Measurements from ENCODE around the gene AGPAT3.

Gene AGPAT3

DNA sequence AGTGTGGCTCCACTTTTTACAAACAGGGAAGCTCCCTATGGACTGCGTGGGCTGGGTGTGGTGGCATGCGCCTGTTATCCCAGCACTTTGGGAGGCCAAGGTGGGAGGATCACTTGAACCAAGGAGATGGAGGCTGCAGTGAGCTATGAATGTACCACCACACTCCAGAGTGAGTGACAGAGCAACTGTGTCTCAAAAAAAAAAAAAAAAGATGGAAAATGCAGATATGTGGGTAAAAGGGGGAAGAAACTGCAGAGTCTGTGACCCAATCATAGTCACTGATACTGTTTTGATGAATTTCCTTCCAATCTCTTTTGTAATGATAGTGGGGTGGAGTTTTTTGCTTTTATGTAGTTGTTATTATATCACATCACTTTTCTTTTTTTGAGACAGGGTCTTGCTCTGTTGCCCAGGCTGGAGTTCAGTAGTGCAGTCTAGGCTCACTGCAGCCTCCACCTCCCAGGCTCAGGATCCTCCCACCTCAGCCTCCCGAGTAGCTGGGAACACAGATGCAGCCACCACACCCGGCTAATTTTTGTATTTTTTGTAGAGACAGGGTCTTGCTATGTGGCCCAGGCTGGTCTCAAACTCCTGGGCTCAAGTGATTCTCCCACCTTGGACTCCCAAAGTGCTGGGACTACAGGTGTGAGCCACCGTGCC, 138.4 kb downstream of the AGPAT3 start:
- DNase-seq: no peak

- no peak for DNase-seq
These were observed 140.0 kb downstream of the AGPAT3 start for GRCh38 chr21:44005071-44005470.

GRCh38 chr21:44005593-44005992, 140.6 kb downstream of the AGPAT3 start:
- DNase-seq: no peak

GRCh38 chr21:44006017-44006619, 141.1 kb downstream of the AGPAT3 start:
- DNase-seq: no peak

DNA sequence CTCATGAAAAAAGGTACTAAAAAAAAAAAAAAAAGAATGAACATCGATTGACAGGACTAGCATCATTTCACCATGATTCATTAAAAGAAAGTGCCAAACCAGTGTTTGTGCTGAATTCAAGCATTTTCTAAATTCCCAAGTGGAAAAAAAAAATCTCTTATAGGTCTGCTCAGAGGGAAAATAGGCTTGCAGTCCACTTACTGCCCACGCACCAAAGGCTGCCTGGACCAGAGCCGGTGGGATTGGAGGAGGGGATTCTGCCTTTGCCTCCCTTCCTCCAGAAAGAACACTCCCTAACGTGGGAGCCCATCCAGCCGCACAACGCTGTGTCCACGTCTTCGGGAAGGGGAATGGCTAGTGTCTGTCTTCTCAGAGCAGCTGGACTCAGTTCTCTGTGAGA, 141.6 kb downstream of the AGPAT3 start:
- DNase-seq: no peak

DNA sequence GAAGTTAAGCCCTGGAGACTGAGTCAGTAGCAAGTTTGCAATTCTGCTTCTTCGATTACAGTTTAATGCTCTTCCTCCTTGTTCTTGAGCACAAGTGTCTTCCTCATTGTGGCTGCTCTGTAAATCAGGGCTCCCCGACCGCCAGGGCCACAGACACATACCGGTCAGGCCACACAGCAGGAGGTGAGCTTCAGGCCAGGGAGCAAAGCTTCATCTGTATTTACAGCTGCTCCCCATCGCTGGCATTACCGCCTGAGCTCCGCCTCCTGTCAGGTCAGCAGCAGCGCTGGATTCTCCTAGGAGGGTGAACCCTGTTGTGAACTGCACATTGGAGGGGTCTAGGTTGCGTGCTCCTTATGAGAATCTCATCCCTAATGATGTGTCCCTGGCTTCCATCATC, 145.4 kb downstream of the AGPAT3 start:
- DNase-seq: no peak

DNA sequence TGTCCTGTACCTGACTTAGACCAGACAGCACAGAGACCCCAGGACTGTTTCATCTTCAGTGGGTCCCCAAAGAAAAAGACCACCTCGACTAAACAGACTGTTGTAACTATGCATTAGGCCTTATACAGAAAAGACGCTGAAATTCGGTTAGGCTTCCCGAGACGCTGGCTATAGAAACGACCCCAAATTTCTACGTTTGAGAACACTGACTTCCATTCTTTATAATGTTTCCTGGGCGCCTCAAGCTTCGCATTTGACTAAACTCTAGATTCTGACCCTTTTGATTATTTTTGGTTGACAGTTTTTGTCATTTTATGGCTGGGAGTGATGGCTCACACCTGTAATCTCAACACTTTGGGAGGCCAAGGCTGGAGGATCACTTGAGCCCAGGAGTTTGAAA, 146.1 kb downstream of the AGPAT3 start:
- DNase-seq: no peak

DNA sequence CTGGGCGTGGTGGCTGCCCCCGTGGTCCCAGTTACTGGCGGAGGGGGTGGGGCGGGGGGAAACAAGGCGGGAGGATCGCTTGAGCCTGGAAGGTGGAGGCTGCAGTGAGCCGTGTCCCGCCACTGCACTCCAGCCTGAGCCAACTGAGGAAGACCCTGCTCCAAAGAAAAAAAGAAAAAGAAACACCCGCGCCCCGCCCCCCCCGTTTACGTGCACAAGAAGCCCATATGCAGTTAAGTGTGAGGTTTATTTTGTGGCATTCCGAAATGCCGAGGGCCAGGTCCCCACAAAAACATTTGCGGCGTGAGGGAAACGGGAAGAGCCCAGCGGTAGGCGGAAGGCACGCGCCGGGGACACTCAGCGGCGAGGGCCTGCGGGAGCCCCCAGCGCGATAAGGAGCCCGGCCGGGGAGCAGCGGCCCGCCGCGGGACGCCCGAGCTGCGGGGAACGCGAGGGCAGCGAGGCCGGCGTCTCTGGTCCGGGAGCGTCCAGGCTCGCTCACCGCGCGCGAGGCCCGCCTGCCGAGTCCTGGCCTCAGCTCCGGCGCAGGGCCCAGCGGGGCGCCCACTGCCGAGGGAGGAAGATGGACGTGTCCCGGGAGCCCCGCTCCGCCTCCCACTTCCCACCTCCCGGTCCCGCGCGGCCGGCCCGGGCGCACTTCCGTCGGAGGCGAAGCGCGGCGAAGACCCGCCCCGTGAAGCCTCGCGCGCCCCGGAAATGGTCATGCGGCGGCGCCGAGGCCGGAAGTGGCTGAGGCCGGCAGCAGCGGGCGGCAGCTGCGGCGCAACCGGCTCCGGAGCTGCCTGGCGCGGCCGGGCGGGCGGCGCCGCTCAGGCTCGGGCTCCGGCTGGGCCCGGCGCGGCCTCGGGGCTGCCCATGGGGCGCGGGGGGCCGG, 146.8 kb downstream of the AGPAT3 start, which contains the start of gene TRAPPC10:
TRAPPC10 (plus strand) TSS at position 731 of the 895 bp plus-strand sequence. CDS start 185 bp downstream, outside the sequence.
- peak; percentile 82 for DNase-seq

- DNase-seq: peak; percentile 83
These were observed 147.7 kb downstream of the AGPAT3 start for GRCh38 chr21:44012474-44013379.

DNA sequence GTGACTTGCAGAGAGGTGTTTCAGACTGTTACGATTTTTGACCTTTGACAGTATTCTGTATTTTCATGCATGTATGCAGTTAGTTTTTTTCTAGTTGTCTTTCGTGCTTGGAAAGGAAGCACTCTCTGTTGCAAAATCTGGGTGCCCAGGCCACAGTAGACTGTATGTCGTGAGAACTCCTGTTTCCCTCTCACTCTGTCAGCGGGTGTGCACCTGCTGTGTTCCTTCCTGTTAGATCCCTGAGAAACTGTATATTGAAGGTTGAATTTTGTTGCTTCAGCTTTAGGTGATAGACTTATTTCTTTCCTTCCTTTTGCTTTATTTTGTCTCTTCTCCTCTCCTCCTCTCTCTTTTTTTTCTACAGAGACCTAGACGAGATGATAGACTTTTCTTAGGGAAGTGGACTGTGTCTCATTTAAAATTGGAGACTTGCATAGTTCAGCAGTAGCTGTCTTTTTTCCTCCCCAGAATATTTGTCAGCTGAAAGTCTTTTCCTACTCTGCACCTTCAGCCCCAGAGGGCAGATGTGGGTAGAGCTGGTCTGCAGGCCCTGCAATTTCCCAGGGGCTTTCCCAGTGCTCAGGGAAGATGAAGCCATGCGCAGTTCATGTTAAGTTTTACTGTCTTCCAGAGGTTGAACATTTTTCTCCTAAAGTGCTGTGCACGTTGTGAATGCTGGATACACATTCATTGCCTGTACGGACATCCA, 148.5 kb downstream of the AGPAT3 start:
- DNase-seq: peak; percentile 42

DNA sequence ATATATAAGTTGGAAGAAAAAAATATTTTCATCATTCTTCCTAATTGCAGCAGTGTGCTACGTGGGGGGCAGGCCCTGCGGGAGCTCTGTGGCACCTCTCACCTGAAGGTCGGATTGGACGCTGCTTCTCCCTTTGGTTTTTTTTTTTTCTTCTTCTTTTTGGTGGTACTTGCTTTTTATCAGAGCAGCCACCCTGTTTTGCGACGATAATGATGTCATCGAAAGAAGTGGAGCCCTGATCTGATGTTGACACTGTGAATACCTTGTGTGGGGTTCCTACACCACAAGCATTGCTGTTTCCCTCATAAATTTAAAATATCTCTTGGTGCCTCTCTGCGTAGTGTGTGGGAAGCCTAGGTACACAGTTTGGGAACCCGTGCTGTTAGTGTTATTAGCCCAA, 152.6 kb downstream of the AGPAT3 start:
- DNase-seq: no peak

DNA sequence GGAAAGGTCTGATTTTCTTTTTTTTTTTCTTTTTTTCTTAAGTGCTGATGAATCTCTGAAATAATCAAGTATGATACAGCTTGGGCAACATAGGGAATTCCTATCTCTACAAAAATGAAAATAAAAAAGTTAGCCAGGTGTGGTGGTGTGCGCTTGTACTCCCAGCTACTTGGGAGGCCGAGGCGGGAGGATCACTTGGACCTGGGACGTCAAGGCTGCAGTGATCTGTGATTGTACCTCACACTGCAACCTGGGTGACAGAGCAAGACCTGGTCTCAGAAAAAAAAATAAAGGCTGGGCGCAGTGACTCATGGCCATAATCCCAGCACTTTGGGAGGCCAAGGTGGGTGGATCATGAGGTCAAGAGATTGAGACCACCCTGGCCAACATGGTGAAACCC, 153.1 kb downstream of the AGPAT3 start:
- DNase-seq: no peak

DNA sequence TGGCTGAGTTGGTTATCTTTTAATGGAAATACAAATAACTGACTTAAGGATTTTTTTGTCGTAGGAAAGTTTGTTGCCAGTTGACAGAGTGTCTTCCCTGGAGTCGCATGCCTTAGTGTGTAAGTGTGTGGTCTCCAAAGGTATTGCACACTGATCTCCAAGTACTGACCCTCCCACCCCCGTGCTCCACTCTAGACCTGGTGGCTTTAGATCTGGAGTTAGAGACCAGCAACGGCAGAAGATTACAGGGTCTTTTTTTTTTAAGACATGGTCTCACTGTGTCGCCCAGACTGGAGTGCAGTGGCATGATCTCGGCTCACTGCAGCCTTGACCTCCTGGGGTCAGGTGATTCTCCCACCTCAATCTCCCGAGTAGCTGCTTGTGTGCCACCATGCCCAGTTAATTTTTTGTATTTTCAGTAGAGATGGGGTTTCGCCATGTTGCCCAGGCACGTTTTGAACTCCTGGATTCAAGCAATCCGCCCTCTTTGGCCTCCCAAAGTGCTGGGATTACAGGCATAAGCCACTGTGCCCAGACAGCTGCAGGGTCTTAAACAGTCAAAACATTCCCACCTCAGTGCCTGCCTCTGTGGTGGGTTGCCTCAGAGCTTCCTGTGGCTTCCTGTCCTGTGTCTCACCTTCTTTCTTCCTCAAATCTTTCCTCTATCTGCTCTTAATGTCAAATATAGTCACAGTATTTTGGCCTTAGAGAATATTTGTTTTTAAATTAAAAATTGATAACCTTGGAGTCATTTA, 154.0 kb downstream of the AGPAT3 start:
- no peak for DNase-seq

DNA sequence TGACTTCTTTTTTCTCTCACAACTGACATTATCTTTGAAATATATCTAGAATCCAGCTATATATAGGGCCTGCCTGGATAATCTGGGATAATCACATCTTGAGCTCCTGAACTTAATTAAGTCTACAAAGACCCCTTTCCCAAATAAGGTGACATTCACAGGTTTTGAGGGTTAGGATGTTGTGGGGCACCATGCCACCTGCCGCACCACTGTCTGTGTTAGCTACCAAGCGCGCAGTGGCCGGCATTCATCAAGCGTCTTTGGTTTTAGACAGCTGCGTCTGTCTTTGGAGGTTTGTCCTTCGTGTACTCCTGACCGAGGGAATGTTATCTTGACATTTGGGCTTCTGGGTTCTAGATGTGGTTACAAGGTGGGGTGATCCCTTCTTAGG, 154.5 kb downstream of the AGPAT3 start:
- DNase-seq: no peak

- DNase-seq: no peak
These were observed 155.5 kb downstream of the AGPAT3 start for GRCh38 chr21:44020551-44020950.

DNA sequence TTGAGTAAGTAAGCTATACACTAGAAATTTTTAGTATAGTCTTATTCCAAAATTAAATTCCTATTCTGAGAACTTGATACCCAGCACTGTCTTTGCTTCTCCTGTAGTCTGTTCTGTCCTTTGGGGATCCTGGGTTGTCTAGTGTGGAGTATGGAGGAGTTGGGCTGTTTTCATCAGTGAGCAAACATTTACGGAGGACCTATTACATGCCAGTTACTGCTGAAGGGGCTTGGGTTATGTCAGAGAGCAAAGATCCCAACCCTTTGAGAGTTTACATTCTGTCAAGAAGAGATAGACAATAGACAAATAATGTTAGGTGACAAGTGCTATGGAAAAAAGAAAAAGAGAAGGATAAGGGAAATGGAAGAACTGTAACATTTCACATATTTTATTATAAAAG, 156.0 kb downstream of the AGPAT3 start:
- DNase-seq: no peak

DNA sequence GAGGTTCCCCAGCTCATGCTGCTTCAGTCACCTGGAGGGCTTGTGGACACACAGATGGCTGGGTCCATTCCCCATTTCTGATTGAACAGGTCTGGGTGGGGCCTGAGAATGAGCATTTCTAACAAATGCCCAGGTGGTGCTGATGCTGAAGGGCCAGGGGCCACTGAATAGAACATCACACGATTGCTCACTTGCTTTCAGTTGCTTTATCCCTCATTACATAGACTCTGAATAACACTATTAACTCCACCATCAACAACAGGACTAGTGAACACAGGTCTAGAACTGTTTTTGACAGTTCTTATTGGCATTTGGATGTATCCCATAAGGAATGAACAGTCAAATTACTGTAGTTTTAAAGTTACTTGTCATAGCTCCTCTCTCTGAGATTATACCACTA, 159.2 kb downstream of the AGPAT3 start:
- DNase-seq: no peak

GRCh38 chr21:44024887-44025353, 159.9 kb downstream of the AGPAT3 start:
- no peak for DNase-seq

DNA sequence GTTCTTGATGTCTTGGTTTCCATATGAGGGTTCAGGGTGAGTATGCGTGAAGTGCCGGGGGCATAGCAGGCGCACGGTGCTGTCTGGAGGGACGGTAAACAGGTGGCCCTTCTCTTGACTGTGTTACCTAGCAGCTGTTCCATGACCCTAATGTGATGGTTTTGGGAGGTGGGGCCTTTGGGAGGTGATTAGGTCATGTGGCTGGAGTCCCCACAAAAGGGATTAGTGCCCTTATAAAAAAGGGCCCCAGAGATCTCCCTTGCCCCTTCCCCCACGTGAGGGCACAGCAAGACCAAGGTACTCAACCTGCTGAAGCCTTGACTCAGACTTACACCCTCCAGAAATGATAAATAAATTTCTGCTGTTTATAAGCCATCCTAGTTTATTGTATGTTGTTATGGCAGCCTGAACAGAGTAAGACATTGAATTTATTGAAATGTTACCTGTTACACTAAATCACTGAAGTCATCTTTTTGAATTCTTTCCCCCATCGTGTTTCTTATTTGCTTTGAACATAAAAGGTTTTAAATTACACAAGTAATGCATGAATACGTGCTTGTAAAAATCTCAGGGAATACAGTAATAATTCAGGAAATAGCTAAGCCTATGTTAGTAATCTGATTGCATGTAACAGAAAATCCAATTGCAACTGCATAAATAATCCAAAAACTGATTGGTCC, 162.7 kb downstream of the AGPAT3 start:
- no peak for DNase-seq

- no peak for DNase-seq
These were observed 163.2 kb downstream of the AGPAT3 start for GRCh38 chr21:44028287-44028659.

All from stimulated activated CD4-positive, alpha-beta T cell treated with anti-CD3 and anti-CD28 coated beads, Interleukin-4, amount 100 ng/mL, for 1 hour (primary cell).